Activated CD4-positive, alpha-beta T cell treated with anti-CD3 and anti-CD28 coated beads for 48 hours (primary cell): ENCODE results near the gene ANAPC5.
"Not testable (repeated sequence)": the region's sequence is repeated elsewhere in the genome, so short reads cannot be mapped to it uniquely, and the experiment has no call there.

Experiments
- DNase-seq: peaks from one replicate; pipeline ENCODE4 v3.0.0-alpha.2; 2020

The ANAPC5 gene

GRCh38 chr12:121307397-121307796, 44.8 kb downstream of the ANAPC5 start:
- DNase-seq, result not testable (repeated sequence)

DNA sequence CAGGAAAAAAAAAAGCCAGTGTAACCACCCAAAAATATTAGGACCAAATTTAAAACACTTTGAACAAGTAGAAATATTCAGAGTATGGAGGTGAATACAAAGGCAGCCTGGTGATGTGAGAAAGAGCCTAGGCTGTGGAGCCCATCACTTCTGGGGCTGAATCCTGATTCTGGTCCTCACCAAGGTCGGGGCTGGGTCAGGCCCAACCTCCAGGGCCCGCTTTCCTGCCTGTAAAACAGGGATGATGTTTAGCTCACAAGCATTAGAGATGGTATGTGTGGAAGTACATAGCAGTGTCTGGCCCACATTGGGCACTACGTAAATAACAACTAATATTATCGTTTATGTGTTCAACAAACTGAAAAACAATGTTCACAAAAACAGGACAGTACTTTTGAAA, 47.9 kb downstream of the ANAPC5 start:
- DNase-seq, result no peak

DNA sequence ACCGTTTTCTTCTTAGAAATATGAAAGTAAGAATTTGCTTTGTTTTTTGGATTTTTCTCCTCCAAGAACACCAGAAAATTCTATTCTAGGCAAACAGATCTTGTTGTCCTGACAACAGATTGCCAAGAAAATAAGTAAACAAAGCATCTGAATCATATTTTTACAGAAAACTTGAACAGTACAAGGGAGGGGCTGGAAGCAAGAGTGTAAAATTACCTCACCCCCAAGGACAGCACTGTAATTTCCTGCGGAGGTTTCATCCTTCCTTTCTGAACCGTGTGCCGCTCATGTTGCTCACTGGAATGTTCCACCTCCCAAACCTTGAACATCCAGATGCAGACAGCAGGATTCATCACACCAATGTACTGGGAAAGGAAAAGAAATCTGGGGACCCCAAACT, 50.3 kb downstream of the ANAPC5 start:
- no peak for DNase-seq

DNA sequence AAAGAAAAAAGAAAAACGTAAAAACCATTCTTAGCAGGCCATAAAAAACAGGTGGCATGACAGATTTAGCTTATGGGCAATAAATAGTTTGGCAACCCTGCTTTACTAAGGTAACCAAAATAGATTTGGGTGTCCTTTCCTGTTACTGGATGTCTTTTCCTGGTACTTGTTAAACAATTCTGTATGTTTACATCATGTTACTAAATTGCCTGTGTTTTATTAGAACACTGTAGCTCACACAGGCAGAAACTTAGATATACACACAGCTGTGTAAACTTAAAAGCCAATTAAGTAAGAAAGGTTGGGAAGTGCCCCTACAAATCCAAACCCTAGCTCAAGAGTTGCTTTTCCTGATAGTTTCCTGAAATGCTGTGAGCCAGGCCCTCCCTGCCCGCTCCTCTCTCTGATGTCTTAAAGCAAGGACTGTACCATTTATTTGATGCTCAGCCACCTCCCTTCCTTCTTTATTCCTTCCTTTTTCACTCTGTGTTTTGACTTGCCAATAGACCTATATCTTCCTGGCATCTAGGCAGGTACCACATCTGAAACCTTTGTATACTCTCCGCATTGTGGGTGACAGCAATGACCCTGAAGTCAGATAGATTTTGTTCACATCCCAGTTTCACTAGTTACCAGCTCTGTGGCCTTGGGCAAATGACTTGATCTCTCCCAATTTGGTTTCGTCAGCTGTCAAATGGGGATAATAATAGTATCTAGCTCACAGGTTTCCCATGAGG, 52.0 kb downstream of the ANAPC5 start:
- DNase-seq, result no peak

GRCh38 chr12:121299662-121300061, 52.5 kb downstream of the ANAPC5 start:
- no peak for DNase-seq

- not testable (repeated sequence) for DNase-seq
Observed at GRCh38 chr12:121298411-121298810, 53.8 kb downstream of the ANAPC5 start.

DNA sequence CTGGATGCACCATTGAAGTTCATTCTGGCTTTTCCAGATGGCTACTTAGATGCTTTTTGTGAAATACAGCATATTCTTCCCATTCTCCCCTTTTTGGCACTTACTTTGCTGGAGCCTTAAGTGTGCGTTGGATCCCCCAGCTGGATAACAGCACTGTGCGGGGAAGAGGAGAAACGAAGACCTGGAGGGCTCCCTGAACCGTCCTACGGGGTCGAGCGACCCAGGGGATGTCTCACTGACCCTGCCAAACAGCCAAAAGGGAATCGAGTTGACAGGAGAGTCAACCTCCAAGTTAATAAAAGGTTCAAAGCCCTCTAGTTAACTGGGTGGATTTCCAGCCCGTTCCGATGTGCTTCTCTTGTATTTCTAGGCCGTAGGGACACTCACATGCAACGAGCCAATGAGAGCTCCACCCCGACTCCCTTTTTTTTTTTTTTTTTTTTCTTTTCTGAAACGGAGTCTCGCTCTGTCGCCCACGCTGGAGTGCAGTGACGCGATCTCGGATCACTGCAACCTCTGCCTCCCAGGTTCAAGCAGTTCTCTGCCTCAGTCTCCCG, 54.7 kb downstream of the ANAPC5 start:
- peak; percentile 83 for DNase-seq

GRCh38 chr12:121296618-121297434, 55.4 kb downstream of the ANAPC5 start, which contains the start of gene CAMKK2:
CAMKK2 (minus strand) TSS chr12:121296709; CDS start chr12:121274526, 22,183 bp downstream.
- DNase-seq, result peak; percentile 87

GRCh38 chr12:121295746-121296617, 56.2 kb downstream of the ANAPC5 start:
- peak; percentile 52 for DNase-seq

- peak; percentile 24 for DNase-seq
Observed at GRCh38 chr12:121295116-121295745, 57.0 kb downstream of the ANAPC5 start.

DNA sequence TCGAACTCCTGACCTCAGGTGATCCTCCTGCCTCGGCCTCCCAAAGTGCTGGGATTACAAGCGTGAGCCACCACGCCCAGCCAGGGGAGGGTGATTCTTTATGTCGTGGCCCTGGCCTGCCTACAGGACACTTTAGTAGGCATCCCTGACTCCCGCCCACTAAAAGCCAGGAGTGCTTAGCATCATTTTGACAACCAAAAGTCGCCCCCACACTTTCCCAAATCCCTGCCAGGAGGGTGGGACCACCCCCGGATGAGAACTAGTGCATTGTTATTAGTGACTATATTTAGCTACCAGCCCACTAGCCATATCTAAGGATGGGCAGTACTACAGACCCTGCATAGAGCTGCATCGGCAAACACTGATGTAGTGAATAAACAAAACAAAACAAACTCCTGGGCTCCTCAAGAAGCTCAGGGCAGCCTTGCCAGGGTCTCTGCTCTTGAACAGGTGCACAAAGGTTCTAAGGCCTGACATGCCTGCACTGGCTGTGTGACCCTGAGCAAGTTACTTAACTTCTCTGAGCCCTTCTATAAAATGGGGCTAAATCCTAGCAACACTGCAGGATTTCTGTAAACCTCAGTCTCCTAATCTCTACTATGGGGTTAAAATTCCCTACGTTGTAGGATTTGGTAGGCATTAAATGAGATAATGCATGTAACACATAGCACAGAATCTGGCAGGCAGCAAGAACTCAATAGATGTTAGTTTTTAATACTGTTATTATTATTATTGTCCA, 57.9 kb downstream of the ANAPC5 start:
- DNase-seq, result no peak

- DNase-seq, result no peak
Observed at GRCh38 chr12:121293603-121294002, 58.6 kb downstream of the ANAPC5 start.

DNA sequence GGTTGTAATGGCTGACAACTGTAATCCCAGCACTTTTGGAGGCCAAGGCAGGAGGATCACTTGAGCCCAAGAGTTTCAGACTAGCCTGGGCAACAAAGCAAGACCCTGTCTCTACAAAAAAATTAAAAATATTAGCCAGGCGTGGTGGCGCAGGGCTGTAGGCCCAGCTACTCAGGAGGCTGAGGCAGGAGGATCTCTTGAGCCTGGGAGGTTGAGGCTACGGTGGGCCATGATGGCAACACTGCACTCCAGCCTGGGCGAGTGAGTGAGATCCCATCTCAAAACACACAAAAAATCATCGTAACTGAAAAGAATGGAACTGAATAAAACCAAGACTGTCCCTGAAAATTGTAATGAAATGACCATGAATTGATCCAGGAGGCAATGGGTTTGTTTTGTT, 61.8 kb downstream of the ANAPC5 start:
- DNase-seq, result no peak

DNA sequence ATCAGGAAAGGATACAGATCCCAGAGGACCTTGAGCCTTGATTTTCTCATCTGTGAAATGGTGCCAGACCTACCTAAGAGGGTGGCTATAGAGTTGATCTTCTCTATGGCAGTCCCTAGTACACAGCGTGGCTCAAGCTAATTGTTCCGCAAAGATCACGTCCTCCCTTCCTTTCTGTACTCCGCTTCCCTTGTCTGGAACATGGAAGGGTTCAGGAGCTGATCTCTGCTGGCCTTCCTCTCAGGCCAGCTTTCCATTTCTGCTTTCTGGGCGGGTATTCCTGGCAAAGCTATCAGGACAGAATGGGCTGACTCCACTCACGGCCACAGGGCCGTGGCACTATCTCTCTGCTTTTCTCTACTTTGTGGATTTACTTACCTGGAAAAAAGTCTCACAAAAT, 62.2 kb downstream of the ANAPC5 start:
- DNase-seq, result no peak

DNA sequence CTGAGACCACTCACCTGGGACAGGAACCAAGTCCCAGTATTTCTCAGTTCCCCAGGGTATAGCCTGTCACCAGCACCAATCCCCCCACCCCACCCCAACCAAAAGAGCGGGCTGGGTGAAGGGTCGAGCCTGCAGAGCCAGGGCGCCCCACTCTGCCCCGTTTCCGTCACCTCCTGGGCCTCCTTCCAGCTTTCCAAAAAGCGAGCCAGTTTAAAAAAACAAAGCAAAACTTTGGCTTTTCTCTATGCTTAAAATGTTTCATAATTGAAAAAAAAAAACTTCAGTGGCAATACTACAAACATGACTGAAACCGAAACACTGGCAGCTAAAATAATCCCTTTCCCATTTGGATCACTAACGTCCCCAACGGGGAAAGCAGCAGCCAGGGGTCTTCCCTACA, 63.2 kb downstream of the ANAPC5 start:
- DNase-seq, result no peak

GRCh38 chr12:121288158-121288845, 63.9 kb downstream of the ANAPC5 start:
- no peak for DNase-seq

GRCh38 chr12:121287267-121287954, 64.8 kb downstream of the ANAPC5 start:
- no peak for DNase-seq

- DNase-seq, result no peak
Observed at GRCh38 chr12:121285856-121286255, 66.4 kb downstream of the ANAPC5 start.

- no peak for DNase-seq
Observed at GRCh38 chr12:121284551-121285390, 67.4 kb downstream of the ANAPC5 start.
